ENCODE data around the gene ICOSLG. TPM values are rescaled to one million over a fixed set of nuclear protein-coding genes. Genes with fewer than 3 reads are reported as not detected.

Gene ICOSLG
- polyA plus RNA-seq, 1 donor (not counting 4 experiments of a cell fraction or from before 2014, with no cell fraction given): 1.8 TPM

- Histone ChIP-seq H3K9me3 (ENCODE audit: control insufficient read depth, low read depth, low read length) (no peaks in the 10 kb centered on the region), H3K4me1 (ENCODE audit: control insufficient read depth, extremely low read depth, insufficient read depth, low read length) (no peaks in the 10 kb centered on the region), H3K27ac (ENCODE audit: control insufficient read depth, insufficient read depth, low read length) (no peak overlapping the region), H3K9me1 (ENCODE audit: control insufficient read depth, extremely low read depth, insufficient read depth, low read length) (no peaks in the 10 kb centered on the region), H3K79me2 (ENCODE audit: control insufficient read depth, insufficient read depth, low read length) (no peaks in the 10 kb centered on the region), H2AFZ (ENCODE audit: control insufficient read depth, low read length) (no peak overlapping the region), H3K36me3 (ENCODE audit: control insufficient read depth in 2 of 2, extremely low read depth in 1 of 2, insufficient read depth in 2 of 2, low read length in 2 of 2) (no peaks in the 10 kb centered on the region), H3K4me3 (ENCODE audit: control insufficient read depth in 2 of 3, extremely low read depth in 1 of 3, insufficient read depth in 2 of 3, low read depth in 1 of 3, low read length in 3 of 3) (no peak overlapping the region), H4K20me1 (ENCODE audit: control insufficient read depth, extremely low read depth, insufficient read depth, low read length) (no peaks in the 10 kb centered on the region), H3K27me3 (ENCODE audit: control insufficient read depth, extremely low read depth, insufficient read depth, low read length) (peaks cover 11% of the 10 kb centered on the region), H3K9ac (ENCODE audit: control insufficient read depth, extremely low read depth, insufficient read depth, low read length) (no peak overlapping the region), H3K4me2 (ENCODE audit: control insufficient read depth, extremely low read depth, insufficient read depth, low read depth, low read length) (no peak overlapping the region)
- FAIRE-seq (no peak), DNase-seq (ENCODE audit: low read depth, low spot score) (no peak)
- dilution Hi-C loops (cut with MboI; ENCODE audit: extremely low pct_ligation_motif_present, low sequenced_read_pairs): no loop called here
- no peak for TF ChIP-seq EZH2 (IDR thresholded peaks at IDR 0.05; ENCODE audit: low read length)
- TF ChIP-seq, protein P1, sequence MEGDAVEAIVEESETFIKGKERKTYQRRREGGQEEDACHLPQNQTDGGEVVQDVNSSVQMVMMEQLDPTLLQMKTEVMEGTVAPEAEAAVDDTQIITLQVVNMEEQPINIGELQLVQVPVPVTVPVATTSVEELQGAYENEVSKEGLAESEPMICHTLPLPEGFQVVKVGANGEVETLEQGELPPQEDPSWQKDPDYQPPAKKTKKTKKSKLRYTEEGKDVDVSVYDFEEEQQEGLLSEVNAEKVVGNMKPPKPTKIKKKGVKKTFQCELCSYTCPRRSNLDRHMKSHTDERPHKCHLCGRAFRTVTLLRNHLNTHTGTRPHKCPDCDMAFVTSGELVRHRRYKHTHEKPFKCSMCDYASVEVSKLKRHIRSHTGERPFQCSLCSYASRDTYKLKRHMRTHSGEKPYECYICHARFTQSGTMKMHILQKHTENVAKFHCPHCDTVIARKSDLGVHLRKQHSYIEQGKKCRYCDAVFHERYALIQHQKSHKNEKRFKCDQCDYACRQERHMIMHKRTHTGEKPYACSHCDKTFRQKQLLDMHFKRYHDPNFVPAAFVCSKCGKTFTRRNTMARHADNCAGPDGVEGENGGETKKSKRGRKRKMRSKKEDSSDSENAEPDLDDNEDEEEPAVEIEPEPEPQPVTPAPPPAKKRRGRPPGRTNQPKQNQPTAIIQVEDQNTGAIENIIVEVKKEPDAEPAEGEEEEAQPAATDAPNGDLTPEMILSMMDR (optimal IDR thresholded peaks at IDR 0.05 in 1 of 3, IDR thresholded peaks at IDR 0.05 in 1 of 3, conservative IDR thresholded peaks at IDR 0.05 in 1 of 3; ENCODE audit: extremely low read depth in 1 of 3, insufficient read depth in 2 of 3, low read length in 3 of 3): no peak
Measured at GRCh38 chr21:44272284-44272858, 31.6 kb upstream of the ICOSLG start.

GRCh38 chr21:44271558-44272283, 31.0 kb upstream of the ICOSLG start:
- TF ChIP-seq EZH2 (IDR thresholded peaks at IDR 0.05; ENCODE audit: low read length): no peak
- TF ChIP-seq, protein P1 (optimal IDR thresholded peaks at IDR 0.05 in 1 of 3, IDR thresholded peaks at IDR 0.05 in 1 of 3, conservative IDR thresholded peaks at IDR 0.05 in 1 of 3; ENCODE audit: extremely low read depth in 1 of 3, insufficient read depth in 2 of 3, low read length in 3 of 3): no peak
- Histone ChIP-seq H4K20me1 (ENCODE audit: control insufficient read depth, extremely low read depth, insufficient read depth, low read length) (no peaks in the 10 kb centered on the region), H3K9me1 (ENCODE audit: control insufficient read depth, extremely low read depth, insufficient read depth, low read length) (no peaks in the 10 kb centered on the region), H3K9ac (ENCODE audit: control insufficient read depth, extremely low read depth, insufficient read depth, low read length) (no peak overlapping the region), H3K9me3 (ENCODE audit: control insufficient read depth, low read depth, low read length) (no peaks in the 10 kb centered on the region), H3K4me2 (ENCODE audit: control insufficient read depth, extremely low read depth, insufficient read depth, low read depth, low read length) (no peak overlapping the region), H3K27me3 (ENCODE audit: control insufficient read depth, extremely low read depth, insufficient read depth, low read length) (peaks cover 11% of the 10 kb centered on the region), H3K27ac (ENCODE audit: control insufficient read depth, insufficient read depth, low read length) (no peak overlapping the region), H3K4me1 (ENCODE audit: control insufficient read depth, extremely low read depth, insufficient read depth, low read length) (no peaks in the 10 kb centered on the region), H3K4me3 (ENCODE audit: control insufficient read depth in 2 of 3, extremely low read depth in 1 of 3, insufficient read depth in 2 of 3, low read depth in 1 of 3, low read length in 3 of 3) (no peak overlapping the region), H2AFZ (ENCODE audit: control insufficient read depth, low read length) (no peak overlapping the region), H3K36me3 (ENCODE audit: control insufficient read depth in 2 of 2, extremely low read depth in 1 of 2, insufficient read depth in 2 of 2, low read length in 2 of 2) (no peaks in the 10 kb centered on the region), H3K79me2 (ENCODE audit: control insufficient read depth, insufficient read depth, low read length) (no peaks in the 10 kb centered on the region)
- no peak for FAIRE-seq
- DNase-seq (ENCODE audit: low read depth, low spot score): no peak
- dilution Hi-C loops (cut with MboI; ENCODE audit: extremely low pct_ligation_motif_present, low sequenced_read_pairs): no loop called here

Measured in keratinocyte (primary cell).